ENCODE data around the gene CEP72. TPM values are rescaled to one million over a fixed set of nuclear protein-coding genes. Genes with fewer than 3 reads are reported as not detected.

CEP72 gene
- total and polyA plus RNA-seq, 2 of the 13 experiments (the other 11 are each of a cell fraction or from before 2014, with no cell fraction given): 3.4 to 9.4 TPM

DNA sequence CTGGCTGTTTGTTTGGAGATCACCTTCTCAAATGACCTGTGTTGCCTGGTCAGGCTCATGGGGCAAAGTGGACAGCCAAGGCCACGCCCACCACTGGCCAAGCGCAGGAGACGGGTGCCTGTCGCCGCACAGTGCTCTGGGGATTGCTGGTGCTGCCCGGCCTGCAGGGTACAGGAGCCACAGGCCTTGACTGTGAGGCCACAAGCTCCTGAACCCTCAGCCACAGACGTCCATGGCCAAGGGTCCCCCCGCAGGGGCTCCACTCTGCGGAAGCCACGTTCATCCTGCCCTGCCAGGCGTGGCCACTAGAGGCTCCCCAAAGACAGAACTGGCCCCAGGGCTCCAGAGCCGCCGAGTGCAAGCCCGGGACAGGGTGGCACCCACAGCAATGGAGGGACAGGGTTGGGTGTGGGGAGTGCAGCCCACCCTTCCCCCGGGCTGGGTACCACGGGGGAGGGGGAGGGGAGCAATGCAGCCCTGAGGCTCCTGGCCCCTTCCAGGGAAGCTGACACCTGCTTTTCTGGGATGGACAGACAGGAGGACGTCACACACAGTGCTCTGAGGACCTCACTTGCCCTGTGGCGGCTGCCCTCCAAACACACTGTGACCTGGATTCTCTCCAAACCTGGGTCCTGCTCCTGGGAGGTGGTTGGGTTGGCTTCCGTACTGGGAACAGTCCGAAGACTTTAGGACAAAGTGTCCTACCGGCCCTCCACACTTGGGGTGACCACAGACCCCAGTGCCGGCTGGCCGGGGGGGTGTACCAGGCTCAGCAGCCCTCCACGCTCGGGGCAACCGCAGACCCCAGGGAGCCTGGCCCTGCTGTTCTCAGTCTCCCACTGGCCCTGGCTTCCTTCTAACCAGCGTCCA is 59.6 kb downstream of the CEP72 start (continued):
- TF ChIP-seq, protein P1, sequence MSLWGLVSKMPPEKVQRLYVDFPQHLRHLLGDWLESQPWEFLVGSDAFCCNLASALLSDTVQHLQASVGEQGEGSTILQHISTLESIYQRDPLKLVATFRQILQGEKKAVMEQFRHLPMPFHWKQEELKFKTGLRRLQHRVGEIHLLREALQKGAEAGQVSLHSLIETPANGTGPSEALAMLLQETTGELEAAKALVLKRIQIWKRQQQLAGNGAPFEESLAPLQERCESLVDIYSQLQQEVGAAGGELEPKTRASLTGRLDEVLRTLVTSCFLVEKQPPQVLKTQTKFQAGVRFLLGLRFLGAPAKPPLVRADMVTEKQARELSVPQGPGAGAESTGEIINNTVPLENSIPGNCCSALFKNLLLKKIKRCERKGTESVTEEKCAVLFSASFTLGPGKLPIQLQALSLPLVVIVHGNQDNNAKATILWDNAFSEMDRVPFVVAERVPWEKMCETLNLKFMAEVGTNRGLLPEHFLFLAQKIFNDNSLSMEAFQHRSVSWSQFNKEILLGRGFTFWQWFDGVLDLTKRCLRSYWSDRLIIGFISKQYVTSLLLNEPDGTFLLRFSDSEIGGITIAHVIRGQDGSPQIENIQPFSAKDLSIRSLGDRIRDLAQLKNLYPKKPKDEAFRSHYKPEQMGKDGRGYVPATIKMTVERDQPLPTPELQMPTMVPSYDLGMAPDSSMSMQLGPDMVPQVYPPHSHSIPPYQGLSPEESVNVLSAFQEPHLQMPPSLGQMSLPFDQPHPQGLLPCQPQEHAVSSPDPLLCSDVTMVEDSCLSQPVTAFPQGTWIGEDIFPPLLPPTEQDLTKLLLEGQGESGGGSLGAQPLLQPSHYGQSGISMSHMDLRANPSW (CRISPR knock-in tag; IDR thresholded peaks at IDR 0.05; ENCODE audit: borderline replicate concordance): peak; percentile 48; the same call in 1 of the 2 replicates
- TF ChIP-seq CBFB (CRISPR knock-in tag; IDR thresholded peaks at IDR 0.05) (0 out of 2 replicates have a peak, but pooled peaks have one; percentile 52), RAD21 (CRISPR knock-in tag; IDR thresholded peaks at IDR 0.05) (peak; percentile 90), FOXP1 (IDR thresholded peaks at IDR 0.05) (no peak), FOXP1 (CRISPR knock-in tag; IDR thresholded peaks at IDR 0.05) (no peak; the same call in 1 of the 2 replicates), HNRNPLL (IDR thresholded peaks at IDR 0.05; ENCODE audit: low read depth, low read length, poor library complexity, severe bottlenecking) (peak; percentile 59), SIN3B (IDR thresholded peaks at IDR 0.05; ENCODE audit: low read length) (0 out of 2 replicates have a peak, but pooled peaks have one; percentile 23), ZNF567 (CRISPR knock-in tag; IDR thresholded peaks at IDR 0.05; ENCODE audit: borderline replicate concordance) (0 out of 2 replicates have a peak, but pooled peaks have one; percentile 38), PRPF4 (IDR thresholded peaks at IDR 0.05; ENCODE audit: low read depth, low read length, poor library complexity, severe bottlenecking) (no peak), KDM3A (CRISPR knock-in tag; IDR thresholded peaks at IDR 0.05; ENCODE audit: low read depth) (peak; percentile 73)
- TF ChIP-seq, protein P2, sequence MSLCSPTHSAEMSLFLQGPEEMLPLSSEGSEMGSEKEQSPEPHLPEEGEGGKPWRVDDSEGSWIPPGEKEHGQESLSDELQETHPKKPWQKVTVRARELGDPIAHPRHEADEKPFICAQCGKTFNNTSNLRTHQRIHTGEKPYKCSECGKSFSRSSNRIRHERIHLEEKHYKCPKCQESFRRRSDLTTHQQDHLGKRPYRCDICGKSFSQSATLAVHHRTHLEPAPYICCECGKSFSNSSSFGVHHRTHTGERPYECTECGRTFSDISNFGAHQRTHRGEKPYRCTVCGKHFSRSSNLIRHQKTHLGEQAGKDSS (CRISPR knock-in tag; IDR thresholded peaks at IDR 0.05; ENCODE audit: borderline replicate concordance, low read depth): peak; percentile 66; the same call in 1 of the 2 replicates
- TF ChIP-seq, protein P3, sequence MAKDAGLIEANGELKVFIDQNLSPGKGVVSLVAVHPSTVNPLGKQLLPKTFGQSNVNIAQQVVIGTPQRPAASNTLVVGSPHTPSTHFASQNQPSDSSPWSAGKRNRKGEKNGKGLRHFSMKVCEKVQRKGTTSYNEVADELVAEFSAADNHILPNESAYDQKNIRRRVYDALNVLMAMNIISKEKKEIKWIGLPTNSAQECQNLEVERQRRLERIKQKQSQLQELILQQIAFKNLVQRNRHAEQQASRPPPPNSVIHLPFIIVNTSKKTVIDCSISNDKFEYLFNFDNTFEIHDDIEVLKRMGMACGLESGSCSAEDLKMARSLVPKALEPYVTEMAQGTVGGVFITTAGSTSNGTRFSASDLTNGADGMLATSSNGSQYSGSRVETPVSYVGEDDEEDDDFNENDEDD (CRISPR knock-in tag; IDR thresholded peaks at IDR 0.05; ENCODE audit: borderline replicate concordance): 0 out of 2 replicates have a peak, but pooled peaks have one; percentile 17
- TF ChIP-seq, protein P4, sequence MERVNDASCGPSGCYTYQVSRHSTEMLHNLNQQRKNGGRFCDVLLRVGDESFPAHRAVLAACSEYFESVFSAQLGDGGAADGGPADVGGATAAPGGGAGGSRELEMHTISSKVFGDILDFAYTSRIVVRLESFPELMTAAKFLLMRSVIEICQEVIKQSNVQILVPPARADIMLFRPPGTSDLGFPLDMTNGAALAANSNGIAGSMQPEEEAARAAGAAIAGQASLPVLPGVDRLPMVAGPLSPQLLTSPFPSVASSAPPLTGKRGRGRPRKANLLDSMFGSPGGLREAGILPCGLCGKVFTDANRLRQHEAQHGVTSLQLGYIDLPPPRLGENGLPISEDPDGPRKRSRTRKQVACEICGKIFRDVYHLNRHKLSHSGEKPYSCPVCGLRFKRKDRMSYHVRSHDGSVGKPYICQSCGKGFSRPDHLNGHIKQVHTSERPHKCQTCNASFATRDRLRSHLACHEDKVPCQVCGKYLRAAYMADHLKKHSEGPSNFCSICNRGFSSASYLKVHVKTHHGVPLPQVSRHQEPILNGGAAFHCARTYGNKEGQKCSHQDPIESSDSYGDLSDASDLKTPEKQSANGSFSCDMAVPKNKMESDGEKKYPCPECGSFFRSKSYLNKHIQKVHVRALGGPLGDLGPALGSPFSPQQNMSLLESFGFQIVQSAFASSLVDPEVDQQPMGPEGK (CRISPR knock-in tag; IDR thresholded peaks at IDR 0.05): peak; percentile 61
- TF ChIP-seq, protein P5, sequence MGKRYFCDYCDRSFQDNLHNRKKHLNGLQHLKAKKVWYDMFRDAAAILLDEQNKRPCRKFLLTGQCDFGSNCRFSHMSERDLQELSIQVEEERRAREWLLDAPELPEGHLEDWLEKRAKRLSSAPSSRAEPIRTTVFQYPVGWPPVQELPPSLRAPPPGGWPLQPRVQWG (CRISPR knock-in tag; IDR thresholded peaks at IDR 0.05; ENCODE audit: borderline replicate concordance, low read depth): no peak
- TF ChIP-seq, protein P6, sequence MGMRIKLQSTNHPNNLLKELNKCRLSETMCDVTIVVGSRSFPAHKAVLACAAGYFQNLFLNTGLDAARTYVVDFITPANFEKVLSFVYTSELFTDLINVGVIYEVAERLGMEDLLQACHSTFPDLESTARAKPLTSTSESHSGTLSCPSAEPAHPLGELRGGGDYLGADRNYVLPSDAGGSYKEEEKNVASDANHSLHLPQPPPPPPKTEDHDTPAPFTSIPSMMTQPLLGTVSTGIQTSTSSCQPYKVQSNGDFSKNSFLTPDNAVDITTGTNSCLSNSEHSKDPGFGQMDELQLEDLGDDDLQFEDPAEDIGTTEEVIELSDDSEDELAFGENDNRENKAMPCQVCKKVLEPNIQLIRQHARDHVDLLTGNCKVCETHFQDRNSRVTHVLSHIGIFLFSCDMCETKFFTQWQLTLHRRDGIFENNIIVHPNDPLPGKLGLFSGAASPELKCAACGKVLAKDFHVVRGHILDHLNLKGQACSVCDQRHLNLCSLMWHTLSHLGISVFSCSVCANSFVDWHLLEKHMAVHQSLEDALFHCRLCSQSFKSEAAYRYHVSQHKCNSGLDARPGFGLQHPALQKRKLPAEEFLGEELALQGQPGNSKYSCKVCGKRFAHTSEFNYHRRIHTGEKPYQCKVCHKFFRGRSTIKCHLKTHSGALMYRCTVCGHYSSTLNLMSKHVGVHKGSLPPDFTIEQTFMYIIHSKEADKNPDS (CRISPR knock-in tag; IDR thresholded peaks at IDR 0.05): no peak
- TF ChIP-seq, protein P7, sequence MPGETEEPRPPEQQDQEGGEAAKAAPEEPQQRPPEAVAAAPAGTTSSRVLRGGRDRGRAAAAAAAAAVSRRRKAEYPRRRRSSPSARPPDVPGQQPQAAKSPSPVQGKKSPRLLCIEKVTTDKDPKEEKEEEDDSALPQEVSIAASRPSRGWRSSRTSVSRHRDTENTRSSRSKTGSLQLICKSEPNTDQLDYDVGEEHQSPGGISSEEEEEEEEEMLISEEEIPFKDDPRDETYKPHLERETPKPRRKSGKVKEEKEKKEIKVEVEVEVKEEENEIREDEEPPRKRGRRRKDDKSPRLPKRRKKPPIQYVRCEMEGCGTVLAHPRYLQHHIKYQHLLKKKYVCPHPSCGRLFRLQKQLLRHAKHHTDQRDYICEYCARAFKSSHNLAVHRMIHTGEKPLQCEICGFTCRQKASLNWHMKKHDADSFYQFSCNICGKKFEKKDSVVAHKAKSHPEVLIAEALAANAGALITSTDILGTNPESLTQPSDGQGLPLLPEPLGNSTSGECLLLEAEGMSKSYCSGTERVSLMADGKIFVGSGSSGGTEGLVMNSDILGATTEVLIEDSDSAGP (CRISPR knock-in tag; IDR thresholded peaks at IDR 0.05; ENCODE audit: borderline replicate concordance): peak; percentile 10; the same call in 1 of the 2 replicates

Data from HepG2 (cell line).